Neural progenitor cell (in vitro differentiated cells): ENCODE results near the gene CMPK2.

Experiments used
- EZH2phosphoT487 ChIP-seq: fragments of 200-600 bp; sonication (generic); IDR thresholded peaks from 2 replicates; pipeline ENCODE4 v1.6.1; 2017; ENCODE audit warnings: antibody characterized with exemption
- TF ChIP-seq, protein P1 (sequence below): fragments of 200-600 bp; sonication (generic); IDR thresholded peaks from 2 replicates; pipeline ENCODE4 v1.5.1; 2017; ENCODE audit warnings: antibody characterized with exemption, mild to moderate bottlenecking

DNA sequence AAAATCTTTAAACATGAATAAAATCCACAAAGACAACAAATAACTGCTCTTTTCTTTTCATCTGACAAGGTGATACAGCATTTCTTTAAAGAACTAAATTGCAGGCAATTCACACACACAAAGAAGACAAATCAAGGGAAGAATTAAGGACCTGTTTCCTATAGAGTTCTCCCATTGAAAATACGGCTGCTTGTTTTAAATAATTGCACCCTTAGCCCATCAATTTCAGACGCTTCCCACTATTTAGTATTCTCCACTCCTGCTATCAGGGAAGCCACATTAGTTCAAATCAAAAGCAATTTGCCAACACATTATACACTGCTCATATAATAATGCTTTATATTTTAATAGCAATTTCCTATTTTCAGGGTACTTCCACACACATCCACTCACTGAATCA lies 11.3 kb downstream of the CMPK2 start:
- TF ChIP-seq, protein P1, sequence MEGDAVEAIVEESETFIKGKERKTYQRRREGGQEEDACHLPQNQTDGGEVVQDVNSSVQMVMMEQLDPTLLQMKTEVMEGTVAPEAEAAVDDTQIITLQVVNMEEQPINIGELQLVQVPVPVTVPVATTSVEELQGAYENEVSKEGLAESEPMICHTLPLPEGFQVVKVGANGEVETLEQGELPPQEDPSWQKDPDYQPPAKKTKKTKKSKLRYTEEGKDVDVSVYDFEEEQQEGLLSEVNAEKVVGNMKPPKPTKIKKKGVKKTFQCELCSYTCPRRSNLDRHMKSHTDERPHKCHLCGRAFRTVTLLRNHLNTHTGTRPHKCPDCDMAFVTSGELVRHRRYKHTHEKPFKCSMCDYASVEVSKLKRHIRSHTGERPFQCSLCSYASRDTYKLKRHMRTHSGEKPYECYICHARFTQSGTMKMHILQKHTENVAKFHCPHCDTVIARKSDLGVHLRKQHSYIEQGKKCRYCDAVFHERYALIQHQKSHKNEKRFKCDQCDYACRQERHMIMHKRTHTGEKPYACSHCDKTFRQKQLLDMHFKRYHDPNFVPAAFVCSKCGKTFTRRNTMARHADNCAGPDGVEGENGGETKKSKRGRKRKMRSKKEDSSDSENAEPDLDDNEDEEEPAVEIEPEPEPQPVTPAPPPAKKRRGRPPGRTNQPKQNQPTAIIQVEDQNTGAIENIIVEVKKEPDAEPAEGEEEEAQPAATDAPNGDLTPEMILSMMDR: no peak
- no peak for TF ChIP-seq EZH2phosphoT487
